ENCODE results near the gene IL24. TPM values are rescaled to one million over a fixed set of nuclear protein-coding genes. Genes with fewer than 3 reads are reported as not detected.

The IL24 gene
- total RNA-seq, 6 donors from 2014 or later, result 0.24 TPM; not detected in 5

DNA sequence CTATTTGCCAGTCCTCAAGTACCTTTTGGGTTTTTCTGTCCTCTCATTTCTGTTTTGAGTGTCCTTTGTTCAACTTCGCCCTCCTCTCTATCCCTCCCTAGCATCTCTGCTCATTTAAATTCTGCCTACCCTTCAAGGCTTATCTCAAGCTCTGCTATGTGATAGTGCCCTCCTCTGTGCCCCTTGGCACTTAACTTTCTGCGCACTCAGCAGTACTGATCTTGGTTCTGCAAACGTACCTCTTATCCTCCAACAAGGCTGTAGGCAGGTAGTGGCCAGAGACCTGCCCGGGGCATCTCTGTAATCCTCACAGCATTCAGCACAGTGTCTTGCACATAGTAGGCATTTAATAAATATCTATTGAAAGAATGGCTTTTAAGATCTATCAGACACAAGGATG is 37.1 kb upstream of the IL24 start:
- Histone ChIP-seq H3K4me1 (peaks cover 0 to 16% (median 2%) of the 10 kb centered on the region in 4 donors), H3K27ac (no peak overlapping the region), H3K4me3 (no peak overlapping the region), H3K9me3 (no peaks in the 10 kb centered on the region), H3K36me3 (no peaks in the 10 kb centered on the region), H3K27me3 (no peaks in the 10 kb centered on the region)
- DNase-seq, result no peak
- ATAC-seq (ENCODE audit: low FRiP score in 2 of 2), result no peak
- WGBS, 2 donors, result 89 to 92% methylated on average over 4 of the region's 4 CpGs
- TF ChIP-seq EP300 (IDR thresholded peaks at IDR 0.05), result no peak
- TF ChIP-seq POLR2A (IDR thresholded peaks at IDR 0.05), result no peak

- no peak overlapping the region for H3K27ac ChIP-seq
- no peaks in the 10 kb centered on the region for H3K9me3 ChIP-seq
- TF ChIP-seq EP300 (IDR thresholded peaks at IDR 0.05), result no peak
- no peak for TF ChIP-seq POLR2A (IDR thresholded peaks at IDR 0.05)
- no peak for TF ChIP-seq CTCF (IDR thresholded peaks at IDR 0.05)
- TF ChIP-seq POLR2AphosphoS5 (IDR thresholded peaks at IDR 0.05), result no peak
- DNase-seq (no peak), ATAC-seq (ENCODE audit: low FRiP score in 2 of 2) (no peak)
- peaks cover 0 to 9% (median 3%) of the 10 kb centered on the region in 4 donors for H3K4me1 ChIP-seq
- WGBS, 2 donors, result 48 to 73% methylated on average over 1 of the region's 1 CpG
- H3K4me3 ChIP-seq, result no peak overlapping the region
- no peaks in the 10 kb centered on the region for H3K36me3 ChIP-seq
- H3K27me3 ChIP-seq, result no peaks in the 10 kb centered on the region
Observed at GRCh38 chr1:206863266-206863665, 34.0 kb upstream of the IL24 start.

GRCh38 chr1:206864939-206865671 is 32.1 kb upstream of the IL24 start, which contains the start of gene IL20:
Gene IL20, plus strand, starts transcription at chr1:206865623. Its CDS starts 230 bp downstream, at chr1:206865853.
- TF ChIP-seq EP300 (IDR thresholded peaks at IDR 0.05), result no peak
- TF ChIP-seq POLR2A (IDR thresholded peaks at IDR 0.05), result no peak
- no peak for TF ChIP-seq POLR2AphosphoS5 (IDR thresholded peaks at IDR 0.05)
- peak; percentile 73 to 89 (median 83) for TF ChIP-seq CTCF (IDR thresholded peaks at IDR 0.05)
- ATAC-seq (ENCODE audit: low FRiP score in 2 of 2), result peak; percentile 88
- 42 to 54% methylated on average over 14 to 19 of the region's 19 CpGs for WGBS, 2 donors
- peaks cover 0 to 9% (median 2%) of the 10 kb centered on the region in 4 donors for H3K4me1 ChIP-seq
- H3K4me3 ChIP-seq, result no peak within 1 kb of the TSS
- no peaks in the 10 kb centered on the region for H3K9me3 ChIP-seq
- H3K27me3 ChIP-seq, result no peaks in the 10 kb centered on the region
- H3K36me3 ChIP-seq, result no peaks in the 10 kb centered on the region
- peak in 1 of 2 donors; percentile 95 for DNase-seq
- H3K27ac ChIP-seq, result no peak within 1 kb of the TSS

DNA sequence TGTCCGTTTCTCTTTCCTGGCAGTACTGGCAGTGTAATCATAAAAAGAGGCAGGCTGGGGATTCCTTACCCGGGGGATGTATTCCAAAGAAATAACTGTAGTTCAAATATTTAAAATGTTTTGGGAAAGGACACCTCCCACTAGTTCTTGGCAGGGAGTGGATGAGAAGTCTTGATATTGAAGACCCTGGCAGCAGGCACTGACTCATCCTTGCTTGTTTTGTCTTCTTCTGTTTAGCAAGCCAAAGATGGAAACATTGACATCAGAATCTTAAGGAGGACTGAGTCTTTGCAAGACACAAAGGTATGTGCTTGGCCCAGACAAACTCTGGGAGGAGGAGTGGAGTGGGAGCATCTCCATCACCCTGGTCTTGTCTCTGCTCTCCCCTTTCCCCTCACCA is 31.2 kb upstream of the IL24 start:
- Histone ChIP-seq H3K27ac (no peak overlapping the region), H3K4me3 (no peak overlapping the region), H3K9me3 (no peaks in the 10 kb centered on the region), H3K36me3 (no peaks in the 10 kb centered on the region), H3K4me1 (peaks cover 0 to 9% (median 2%) of the 10 kb centered on the region in 4 donors), H3K27me3 (no peaks in the 10 kb centered on the region)
- TF ChIP-seq POLR2AphosphoS5 (IDR thresholded peaks at IDR 0.05), result no peak
- no peak for TF ChIP-seq POLR2A (IDR thresholded peaks at IDR 0.05)
- TF ChIP-seq CTCF (IDR thresholded peaks at IDR 0.05), result no peak
- no peak for TF ChIP-seq EP300 (IDR thresholded peaks at IDR 0.05)
- WGBS, 2 donors, result 64 to 68% methylated on average over 2 of the region's 2 CpGs
- DNase-seq (no peak), ATAC-seq (ENCODE audit: low FRiP score in 2 of 2) (peak in 1 of 2 donors; percentile 59)

- no peak overlapping the region for H3K27ac ChIP-seq
- no peak for TF ChIP-seq CTCF (IDR thresholded peaks at IDR 0.05)
- TF ChIP-seq POLR2A (IDR thresholded peaks at IDR 0.05), result no peak
- TF ChIP-seq EP300 (IDR thresholded peaks at IDR 0.05), result no peak
- no peak for TF ChIP-seq POLR2AphosphoS5 (IDR thresholded peaks at IDR 0.05)
- H3K36me3 ChIP-seq, result no peaks in the 10 kb centered on the region
- H3K9me3 ChIP-seq, result no peaks in the 10 kb centered on the region
- H3K4me1 ChIP-seq, result peaks cover 0 to 9% (median 2%) of the 10 kb centered on the region in 4 donors
- no peak overlapping the region for H3K4me3 ChIP-seq
- ATAC-seq (ENCODE audit: low FRiP score in 2 of 2) (no peak), DNase-seq (no peak)
- H3K27me3 ChIP-seq, result no peaks in the 10 kb centered on the region
- 82 to 94% methylated on average over 1 of the region's 1 CpG for WGBS, 2 donors
Observed at GRCh38 chr1:206867239-206867638, 30.0 kb upstream of the IL24 start.

Measured in upper lobe of left lung (tissue), 6 donors.